HEK293 (cell line): ENCODE measurements around the gene SPOCK1.

Experiments
- CTCF ChIA-PET: fragments of 350-600 bp; formaldehyde crosslinking; extraction: SDS; loops from one replicate; lab custom pipeline; 2021; ENCODE audit warnings: antibody characterized with exemption; lab: Yijun Ruan, JAX
- POLR2A ChIA-PET: fragments of 300-600 bp; formaldehyde crosslinking; extraction: SDS; loops from one replicate; lab custom pipeline; 2020; ENCODE audit warnings: antibody characterized with exemption, inconsistent platforms; lab: Yijun Ruan, JAX
- H3K27ac ChIP-seq: fragments of 200-500 bp; sonication (Bioruptor generic); 2 replicates; pipeline ENCODE4 v1.5.1; 2014; ENCODE audit warnings: low read depth, low read length, control low read depth, inconsistent platforms; ENCODE audit errors: extremely low read depth
- H3K36me3 ChIP-seq, 2 experiments: fragments of 200-500 bp in 1 of 2; sonication (Bioruptor generic) in 1 of 2; 1 replicate in 1 of 2; 2 replicates in 1 of 2; pipeline ENCODE4 v1.5.1; 2014 to 2017; ENCODE audit warnings: inconsistent platforms in 2 of 2, low read length in 2 of 2; ENCODE audit not compliant: control insufficient read depth in 2 of 2, insufficient read depth in 1 of 2
- H3K4me1 ChIP-seq: fragments of 200-500 bp; sonication (Bioruptor generic); 2 replicates; pipeline ENCODE4 v1.5.1; 2014; ENCODE audit warnings: mild to moderate bottlenecking, low read length, inconsistent platforms; ENCODE audit not compliant: control insufficient read depth, insufficient read depth
- H3K4me3 ChIP-seq: 2 replicates; pipeline ENCODE4 v1.5.1; 2011; ENCODE audit warnings: low read depth, mild to moderate bottlenecking, control low read depth, low read length, moderate library complexity
- H3K9me3 ChIP-seq: fragments of 200-500 bp; sonication (Bioruptor generic); 2 replicates; pipeline ENCODE4 v1.5.1; 2014; ENCODE audit warnings: low read depth, low read length, inconsistent platforms; ENCODE audit not compliant: control insufficient read depth, insufficient read depth
- BCL6B ChIP-seq: fragments of 450-650 bp; formaldehyde crosslinking; IDR thresholded peaks from 2 replicates; pipeline ENCODE4 v1.5.1; 2017; ENCODE audit warnings: missing biosample characterization, missing genetic modification characterization
- HOXD13 ChIP-seq: sonication (generic); formaldehyde crosslinking; IDR thresholded peaks from 2 replicates; pipeline ENCODE4 v1.8.0; 2022; ENCODE audit warnings: missing genetic modification reagents, borderline replicate concordance
- KLF7 ChIP-seq: fragments of 450-650 bp; formaldehyde crosslinking; IDR thresholded peaks from 2 replicates; pipeline ENCODE4 v1.5.1; 2016; ENCODE audit warnings: missing biosample characterization, missing genetic modification characterization, borderline replicate concordance
- PRDM10 ChIP-seq: fragments of 450-650 bp; formaldehyde crosslinking; IDR thresholded peaks from 2 replicates; pipeline ENCODE4 v1.5.1; 2016; ENCODE audit warnings: missing biosample characterization, missing genetic modification characterization
- PRDM2 ChIP-seq: fragments of 450-650 bp; formaldehyde crosslinking; IDR thresholded peaks from 2 replicates; pipeline ENCODE4 v1.5.1; 2016; ENCODE audit warnings: missing biosample characterization, missing genetic modification characterization, borderline replicate concordance
- SP7 ChIP-seq: fragments of 450-650 bp; formaldehyde crosslinking; IDR thresholded peaks from 2 replicates; pipeline ENCODE4 v1.5.1; 2016; ENCODE audit warnings: missing biosample characterization, missing genetic modification characterization
- YY1 ChIP-seq: fragments of 450-650 bp; formaldehyde crosslinking; IDR thresholded peaks from 2 replicates; pipeline ENCODE4 v1.5.1; 2018; ENCODE audit warnings: missing biosample characterization, missing genetic modification characterization
- ZBTB1 ChIP-seq: fragments of 450-650 bp; formaldehyde crosslinking; IDR thresholded peaks from 2 replicates; pipeline ENCODE4 v1.5.1; 2016; ENCODE audit warnings: missing biosample characterization, missing genetic modification characterization
- ZBTB21 ChIP-seq: fragments of 450-650 bp; formaldehyde crosslinking; IDR thresholded peaks from 2 replicates; pipeline ENCODE4 v1.5.1; 2017; ENCODE audit warnings: missing biosample characterization, missing genetic modification characterization
- ZBTB44 ChIP-seq: fragments of 450-650 bp; IDR thresholded peaks from 2 replicates; pipeline ENCODE4 v1.5.1; 2018; ENCODE audit warnings: missing biosample characterization, mild to moderate bottlenecking, missing genetic modification characterization
- ZBTB48 ChIP-seq: fragments of 450-650 bp; formaldehyde crosslinking; IDR thresholded peaks from 2 replicates; pipeline ENCODE4 v1.5.1; 2016; ENCODE audit warnings: missing biosample characterization, missing genetic modification characterization
- ZFP69B ChIP-seq: fragments of 450-650 bp; formaldehyde crosslinking; IDR thresholded peaks from 2 replicates; pipeline ENCODE4 v1.5.1; 2016; ENCODE audit warnings: missing biosample characterization, missing genetic modification characterization
- ZNF114 ChIP-seq: fragments of 450-650 bp; formaldehyde crosslinking; IDR thresholded peaks from 2 replicates; pipeline ENCODE4 v1.5.0; 2017; ENCODE audit warnings: missing biosample characterization, missing genetic modification characterization
- ZNF202 ChIP-seq: fragments of 450-650 bp; formaldehyde crosslinking; IDR thresholded peaks from 2 replicates; pipeline ENCODE4 v1.5.1; 2016; ENCODE audit warnings: missing biosample characterization, missing genetic modification characterization, borderline replicate concordance
- ZNF280D ChIP-seq: fragments of 450-650 bp; formaldehyde crosslinking; IDR thresholded peaks from 2 replicates; pipeline ENCODE4 v1.5.1; 2016; ENCODE audit warnings: missing biosample characterization, missing genetic modification characterization
- ZNF324 ChIP-seq: fragments of 450-650 bp; formaldehyde crosslinking; IDR thresholded peaks from 2 replicates; pipeline ENCODE4 v1.5.1; 2016; ENCODE audit warnings: missing biosample characterization, missing genetic modification characterization
- ZNF423 ChIP-seq: fragments of 450-650 bp; formaldehyde crosslinking; IDR thresholded peaks from 2 replicates; pipeline ENCODE4 v1.5.1; 2016; ENCODE audit warnings: missing biosample characterization, missing genetic modification characterization
- ZNF623 ChIP-seq: fragments of 450-650 bp; formaldehyde crosslinking; IDR thresholded peaks from 2 replicates; pipeline ENCODE4 v1.5.1; 2016; ENCODE audit warnings: missing biosample characterization, missing genetic modification characterization
- ZNF843 ChIP-seq: fragments of 450-650 bp; formaldehyde crosslinking; IDR thresholded peaks from 2 replicates; pipeline ENCODE4 v1.5.1; 2016; ENCODE audit warnings: missing biosample characterization, missing genetic modification characterization
- ZSCAN30 ChIP-seq: fragments of 450-650 bp; IDR thresholded peaks from 2 replicates; pipeline ENCODE4 v1.5.1; 2018; ENCODE audit warnings: missing biosample characterization, mild to moderate bottlenecking, missing genetic modification characterization, moderate library complexity

SPOCK1 gene

GRCh38 chr5:137073189-137073588 lies 425.9 kb downstream of the SPOCK1 start (continued):
- TF ChIP-seq PRDM2 (tag by site-specific recombination) (no peak), ZBTB21 (tag by site-specific recombination) (no peak), ZNF843 (tag by site-specific recombination) (no peak), KLF7 (tag by site-specific recombination) (no peak), ZFP69B (tag by site-specific recombination) (no peak), ZNF114 (no peak), HOXD13 (CRISPR knock-in tag) (no peak), BCL6B (tag by site-specific recombination) (no peak), YY1 (tag by site-specific recombination) (no peak), ZNF423 (tag by site-specific recombination) (no peak)

- H3K9me3 ChIP-seq, result no peaks in the 10 kb centered on the region
- POLR2A ChIA-PET, result no interaction called here
- no peaks in the 10 kb centered on the region for H3K36me3 ChIP-seq
- CTCF ChIA-PET, result interaction anchor here (0.6 to 0.7 kb wide), 2 partner anchors 54 to 299 kb away, joined by 3 read pairs; no protein-coding TSS in a partner anchor
- no peaks in the 10 kb centered on the region for H3K4me1 ChIP-seq
- H3K4me3 ChIP-seq, result no peak overlapping the region
- no peak overlapping the region for H3K27ac ChIP-seq
- TF ChIP-seq ZNF324 (tag by site-specific recombination), result no peak
- TF ChIP-seq ZBTB21 (tag by site-specific recombination), result no peak
- TF ChIP-seq ZBTB44, result no peak
- TF ChIP-seq ZBTB48 (tag by site-specific recombination), result no peak
- no peak for TF ChIP-seq ZNF623 (tag by site-specific recombination)
- TF ChIP-seq PRDM10 (tag by site-specific recombination), result no peak
- no peak for TF ChIP-seq ZNF202 (tag by site-specific recombination)
- no peak for TF ChIP-seq ZSCAN30
- TF ChIP-seq ZBTB1 (tag by site-specific recombination), result no peak
- no peak for TF ChIP-seq SP7 (tag by site-specific recombination)
- TF ChIP-seq ZNF280D (tag by site-specific recombination), result no peak
These were observed 426.6 kb downstream of the SPOCK1 start for GRCh38 chr5:137072361-137073115.
